ENCODE results near the gene LACRT.
"Not testable (repeated sequence)": the region's sequence is repeated elsewhere in the genome, so short reads cannot be mapped to it uniquely, and the experiment has no call there.

The LACRT gene

DNA sequence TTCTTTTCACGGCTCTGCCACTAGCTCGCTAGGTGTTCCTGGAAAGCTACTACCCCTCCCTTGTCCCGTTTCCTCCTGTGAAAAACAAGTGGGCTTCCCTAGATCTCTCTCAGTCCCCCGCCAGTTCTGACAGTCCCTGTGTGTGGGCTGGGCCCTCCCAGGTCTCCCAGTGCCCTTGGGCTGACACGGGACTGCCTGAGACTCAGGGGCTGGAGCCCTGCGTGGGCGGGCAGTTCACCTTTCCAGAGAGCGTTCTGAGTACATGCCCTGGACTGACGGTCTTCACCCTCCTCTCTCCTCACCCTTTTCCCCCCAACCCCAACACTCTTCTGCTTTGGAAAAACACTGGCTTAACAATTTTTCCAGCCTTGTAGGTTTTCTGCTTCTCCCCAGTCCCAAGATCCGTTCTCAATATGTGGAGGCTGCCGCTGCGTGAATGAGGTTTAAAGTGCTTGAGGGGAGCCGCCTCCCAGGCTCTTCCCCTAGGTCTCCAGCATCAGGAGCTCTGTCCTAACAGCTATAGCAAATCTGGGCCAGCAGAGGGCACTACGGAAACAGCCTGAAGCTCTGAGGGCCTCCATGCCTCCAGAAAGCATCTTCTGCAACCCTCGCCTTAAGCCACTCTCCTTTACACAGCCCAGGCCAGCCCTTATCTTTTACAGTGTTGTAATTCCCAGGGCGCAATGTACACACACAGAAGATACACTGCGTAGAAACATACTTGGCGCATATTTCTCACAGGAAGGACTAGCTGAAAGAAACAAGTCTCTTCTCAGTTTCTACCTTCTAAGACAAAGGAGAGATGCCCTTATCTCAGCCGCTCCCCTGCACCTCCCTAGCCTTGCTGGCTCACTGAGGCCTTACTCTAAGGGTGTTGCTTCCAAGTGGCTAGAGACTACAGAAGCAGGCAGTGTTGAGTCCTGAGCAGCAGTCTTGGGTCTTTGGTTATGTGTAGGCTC, 23.9 kb upstream of the LACRT start:
- no peak overlapping the region for H3K4me3 ChIP-seq (ENCODE audit: low read length)
- no peaks in the 10 kb centered on the region for H3K36me3 ChIP-seq (ENCODE audit: control insufficient read depth, insufficient read depth, low read length, severe bottlenecking)
- H3K9ac ChIP-seq (ENCODE audit: low read length) = no peak overlapping the region
- DNase-seq (ENCODE audit: low read depth) = peak; percentile 2
- no peaks in the 10 kb centered on the region for H3K4me1 ChIP-seq (ENCODE audit: control insufficient read depth, insufficient read depth, low read length)
- H3K9me3 ChIP-seq (ENCODE audit: control insufficient read depth, low read length) = no peaks in the 10 kb centered on the region
- peaks cover 47% of the 10 kb centered on the region for H3K27me3 ChIP-seq (replicated peaks; ENCODE audit: control insufficient read depth, insufficient read depth, low read length)

DNA sequence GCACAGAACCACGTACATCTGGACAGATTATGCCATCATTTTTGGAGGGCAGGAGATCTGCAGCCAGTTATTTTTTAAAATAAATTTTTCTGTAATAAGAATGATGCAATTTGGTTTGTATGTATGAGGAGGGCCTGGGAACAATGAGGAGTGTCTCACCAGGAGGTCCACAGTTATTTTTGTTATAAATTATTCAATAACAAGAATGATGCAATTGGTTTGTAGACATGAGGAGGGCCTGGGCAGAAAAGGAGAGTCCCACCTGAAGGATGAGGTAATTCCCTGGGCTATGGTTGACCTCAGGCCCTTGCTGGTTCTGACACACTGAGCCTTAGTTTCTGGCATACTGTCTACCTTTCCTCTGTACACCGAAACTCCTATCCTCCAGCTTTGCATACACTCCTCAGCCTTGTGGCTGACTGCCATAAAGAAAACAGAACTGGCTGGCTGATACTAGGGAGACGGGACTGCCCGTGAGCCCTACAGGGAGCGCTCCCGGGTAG, 22.5 kb upstream of the LACRT start:
- H3K4me1 ChIP-seq (ENCODE audit: control insufficient read depth, insufficient read depth, low read length) = no peaks in the 10 kb centered on the region
- no peaks in the 10 kb centered on the region for H3K36me3 ChIP-seq (ENCODE audit: control insufficient read depth, insufficient read depth, low read length, severe bottlenecking)
- no peak for DNase-seq (ENCODE audit: low read depth)
- peaks cover 61% of the 10 kb centered on the region for H3K27me3 ChIP-seq (replicated peaks; ENCODE audit: control insufficient read depth, insufficient read depth, low read length)
- no peaks in the 10 kb centered on the region for H3K9me3 ChIP-seq (ENCODE audit: control insufficient read depth, low read length)
- H3K9ac ChIP-seq (ENCODE audit: low read length) = no peak overlapping the region
- H3K4me3 ChIP-seq (ENCODE audit: low read length) = no peak overlapping the region

DNA sequence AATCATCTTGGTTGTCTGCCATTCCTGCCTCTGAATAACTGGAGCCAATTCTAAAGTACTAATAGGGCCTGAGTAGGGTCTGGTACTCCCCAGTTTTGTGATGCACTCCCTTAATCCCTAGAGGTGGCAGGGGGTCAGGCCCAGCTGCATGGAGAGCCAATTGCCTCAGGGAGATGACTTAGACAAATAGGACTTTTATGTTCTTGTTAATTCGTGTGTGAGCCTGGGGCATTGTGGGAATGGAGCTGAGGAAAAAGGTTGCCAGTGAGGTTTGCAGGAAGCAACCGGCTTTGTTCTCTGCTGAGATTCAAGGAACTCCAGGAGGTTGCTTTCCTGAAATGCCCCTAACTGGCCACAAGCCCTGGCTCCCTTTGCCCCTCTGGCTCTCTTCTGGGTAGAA, 20.2 kb upstream of the LACRT start:
- peaks cover 63% of the 10 kb centered on the region for H3K27me3 ChIP-seq (replicated peaks; ENCODE audit: control insufficient read depth, insufficient read depth, low read length)
- no peaks in the 10 kb centered on the region for H3K9me3 ChIP-seq (ENCODE audit: control insufficient read depth, low read length)
- H3K36me3 ChIP-seq (ENCODE audit: control insufficient read depth, insufficient read depth, low read length, severe bottlenecking) = no peaks in the 10 kb centered on the region
- H3K4me3 ChIP-seq (ENCODE audit: low read length) = no peak overlapping the region
- no peak for DNase-seq (ENCODE audit: low read depth)
- H3K4me1 ChIP-seq (ENCODE audit: control insufficient read depth, insufficient read depth, low read length) = no peaks in the 10 kb centered on the region
- no peak overlapping the region for H3K9ac ChIP-seq (ENCODE audit: low read length)

DNA sequence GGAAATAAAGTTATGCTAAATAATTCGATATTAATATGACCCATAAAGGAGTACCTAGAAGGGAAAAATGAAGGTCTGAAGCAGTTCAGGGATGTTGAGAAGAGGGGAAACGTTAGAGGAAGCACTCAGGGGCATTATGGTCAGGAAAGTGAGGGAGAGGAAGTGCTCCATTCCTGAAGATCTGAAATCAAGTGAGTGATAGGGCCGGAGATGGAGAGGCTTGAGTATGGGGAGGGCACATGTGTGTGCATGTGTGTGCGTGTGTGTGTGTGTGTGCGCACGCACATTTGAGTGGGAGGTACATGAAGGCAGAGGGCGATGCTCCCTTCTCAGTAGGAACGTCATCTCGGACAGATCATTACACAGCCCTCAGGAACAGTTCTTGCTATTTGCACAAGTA, 18.3 kb upstream of the LACRT start:
- DNase-seq (ENCODE audit: low read depth) = no peak
- no peaks in the 10 kb centered on the region for H3K36me3 ChIP-seq (ENCODE audit: control insufficient read depth, insufficient read depth, low read length, severe bottlenecking)
- H3K4me3 ChIP-seq (ENCODE audit: low read length) = no peak overlapping the region
- no peaks in the 10 kb centered on the region for H3K9me3 ChIP-seq (ENCODE audit: control insufficient read depth, low read length)
- H3K27me3 ChIP-seq (replicated peaks; ENCODE audit: control insufficient read depth, insufficient read depth, low read length) = peaks cover 63% of the 10 kb centered on the region
- no peaks in the 10 kb centered on the region for H3K4me1 ChIP-seq (ENCODE audit: control insufficient read depth, insufficient read depth, low read length)
- H3K9ac ChIP-seq (ENCODE audit: low read length) = no peak overlapping the region

DNA sequence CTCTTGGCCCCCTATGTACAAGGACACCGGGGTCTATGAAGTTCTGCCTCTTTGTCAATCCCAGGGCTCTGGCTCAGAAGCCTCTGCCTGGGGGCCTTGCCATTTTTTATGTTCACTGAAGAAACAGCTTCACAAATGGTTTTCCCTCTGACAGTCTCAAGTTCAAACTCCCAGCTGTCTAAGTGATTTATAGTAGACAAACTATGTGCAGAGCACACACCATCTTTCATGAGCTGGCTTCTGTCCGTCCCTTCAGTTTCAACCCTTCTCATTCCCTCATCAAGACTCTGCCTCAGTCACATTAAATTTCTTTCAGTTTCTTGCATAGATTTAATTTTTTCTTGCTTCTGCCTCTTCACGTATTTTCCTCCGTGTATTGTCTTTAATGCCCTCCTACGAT, 16.2 kb upstream of the LACRT start:
- no peak for DNase-seq (ENCODE audit: low read depth)

DNA sequence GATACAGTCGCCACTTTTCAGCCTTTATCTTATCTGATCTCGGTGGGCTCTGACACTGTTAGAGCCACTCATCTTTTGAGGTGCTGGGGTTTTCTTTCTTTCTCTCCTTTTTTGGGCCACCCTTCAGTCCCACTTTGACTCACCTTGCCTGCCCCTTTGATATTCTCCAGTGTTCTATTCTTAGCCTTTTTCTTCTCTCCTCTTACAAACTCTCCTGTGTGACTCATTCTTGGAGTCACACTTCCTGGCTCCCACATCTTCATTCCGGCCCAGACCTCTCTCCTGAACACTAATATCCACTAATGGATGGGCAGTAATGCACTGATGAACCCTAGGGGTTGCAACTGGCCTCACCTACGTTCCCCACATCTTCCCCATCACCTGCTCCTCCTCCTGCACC, 15.7 kb upstream of the LACRT start:
- no peaks in the 10 kb centered on the region for H3K9me3 ChIP-seq (ENCODE audit: control insufficient read depth, low read length)
- no peak overlapping the region for H3K4me3 ChIP-seq (ENCODE audit: low read length)
- no peak overlapping the region for H3K9ac ChIP-seq (ENCODE audit: low read length)
- no peaks in the 10 kb centered on the region for H3K4me1 ChIP-seq (ENCODE audit: control insufficient read depth, insufficient read depth, low read length)
- H3K27me3 ChIP-seq (replicated peaks; ENCODE audit: control insufficient read depth, insufficient read depth, low read length) = peaks cover 56% of the 10 kb centered on the region
- DNase-seq (ENCODE audit: low read depth) = no peak
- no peaks in the 10 kb centered on the region for H3K36me3 ChIP-seq (ENCODE audit: control insufficient read depth, insufficient read depth, low read length, severe bottlenecking)

More for the DNA sequence above, 16.2 kb upstream of the LACRT start:
- Histone ChIP-seq H3K9ac (ENCODE audit: low read length) (no peak overlapping the region), H3K4me3 (ENCODE audit: low read length) (no peak overlapping the region), H3K9me3 (ENCODE audit: control insufficient read depth, low read length) (no peaks in the 10 kb centered on the region), H3K36me3 (ENCODE audit: control insufficient read depth, insufficient read depth, low read length, severe bottlenecking) (no peaks in the 10 kb centered on the region), H3K4me1 (ENCODE audit: control insufficient read depth, insufficient read depth, low read length) (no peaks in the 10 kb centered on the region), H3K27me3 (replicated peaks; ENCODE audit: control insufficient read depth, insufficient read depth, low read length) (peaks cover 55% of the 10 kb centered on the region)

DNA sequence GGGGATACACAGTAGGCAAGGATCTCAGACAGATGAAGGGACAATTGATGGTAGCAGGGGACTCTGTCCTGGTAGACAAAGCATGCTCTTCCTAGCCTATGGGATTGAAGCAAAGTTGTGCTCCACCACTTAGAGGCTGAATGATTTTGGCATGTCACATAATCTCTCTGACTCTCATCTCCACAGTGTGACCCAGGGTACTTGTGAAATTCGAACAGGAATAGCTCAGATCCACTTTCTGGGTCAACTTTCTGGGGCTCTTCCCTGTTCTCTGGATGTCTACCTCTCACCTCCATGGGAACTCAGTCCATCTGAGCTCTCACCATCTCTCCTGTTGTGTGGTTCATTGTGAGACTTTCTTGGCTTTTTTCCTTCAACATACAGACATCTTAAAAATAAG, 15.1 kb upstream of the LACRT start:
- DNase-seq (ENCODE audit: low read depth) = no peak
- H3K36me3 ChIP-seq (ENCODE audit: control insufficient read depth, insufficient read depth, low read length, severe bottlenecking) = no peaks in the 10 kb centered on the region
- no peak overlapping the region for H3K9ac ChIP-seq (ENCODE audit: low read length)
- H3K27me3 ChIP-seq (replicated peaks; ENCODE audit: control insufficient read depth, insufficient read depth, low read length) = peaks cover 54% of the 10 kb centered on the region
- no peaks in the 10 kb centered on the region for H3K4me1 ChIP-seq (ENCODE audit: control insufficient read depth, insufficient read depth, low read length)
- H3K9me3 ChIP-seq (ENCODE audit: control insufficient read depth, low read length) = no peaks in the 10 kb centered on the region
- no peak overlapping the region for H3K4me3 ChIP-seq (ENCODE audit: low read length)

DNA sequence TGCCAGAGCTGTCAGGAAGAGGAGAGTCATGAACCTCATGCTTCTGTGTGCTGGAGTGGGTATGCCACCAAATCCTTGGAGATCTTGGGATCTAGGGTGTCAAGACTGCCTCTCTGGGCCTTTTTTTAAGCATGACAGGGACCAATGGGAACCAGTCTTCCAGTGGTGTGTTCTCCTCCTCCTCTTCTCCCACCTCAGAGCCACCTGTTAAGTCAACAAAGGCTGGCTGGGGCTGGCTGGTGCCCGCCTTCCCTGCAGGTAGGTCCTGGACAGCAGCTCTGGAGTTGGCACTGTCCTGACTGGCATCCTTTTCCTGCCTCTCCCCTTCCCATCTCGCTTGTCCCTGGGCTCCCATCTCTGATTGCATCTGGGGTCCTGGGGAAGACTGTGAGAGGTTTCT, 13.6 kb upstream of the LACRT start, which contains the start of gene DCD:
DCD (minus strand) TSS at position 101 of the 400 bp plus-strand sequence; CDS start at position 39, 62 bp downstream.
- H3K36me3 ChIP-seq (ENCODE audit: control insufficient read depth, insufficient read depth, low read length, severe bottlenecking) = no peaks in the 10 kb centered on the region
- no peak within 1 kb of the TSS for H3K4me3 ChIP-seq (ENCODE audit: low read length)
- no peaks in the 10 kb centered on the region for H3K9me3 ChIP-seq (ENCODE audit: control insufficient read depth, low read length)
- peaks cover 54% of the 10 kb centered on the region for H3K27me3 ChIP-seq (replicated peaks; ENCODE audit: control insufficient read depth, insufficient read depth, low read length)
- H3K9ac ChIP-seq (ENCODE audit: low read length) = no peak within 1 kb of the TSS
- DNase-seq (ENCODE audit: low read depth) = no peak
- no peaks in the 10 kb centered on the region for H3K4me1 ChIP-seq (ENCODE audit: control insufficient read depth, insufficient read depth, low read length)

DNA sequence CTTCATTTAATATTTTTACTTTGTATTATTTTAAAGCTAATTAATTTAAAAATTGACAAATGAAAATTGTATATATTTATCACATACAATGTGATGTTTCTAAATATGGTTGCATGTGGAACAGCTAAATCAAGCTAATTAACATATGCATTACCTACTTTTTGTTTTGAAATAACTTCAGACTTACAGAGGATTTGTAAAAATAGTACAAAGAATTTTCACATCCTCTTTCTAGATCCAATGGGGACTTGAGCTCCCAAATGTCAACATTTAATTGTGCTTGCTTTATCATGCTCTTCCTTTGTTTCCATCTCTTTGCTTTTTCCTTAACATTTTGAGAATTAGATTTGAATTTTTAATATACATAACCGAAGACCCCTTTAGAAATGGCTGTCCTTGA, 6.9 kb upstream of the LACRT start:
- H3K9ac ChIP-seq (ENCODE audit: low read length) = no peak overlapping the region

DNA sequence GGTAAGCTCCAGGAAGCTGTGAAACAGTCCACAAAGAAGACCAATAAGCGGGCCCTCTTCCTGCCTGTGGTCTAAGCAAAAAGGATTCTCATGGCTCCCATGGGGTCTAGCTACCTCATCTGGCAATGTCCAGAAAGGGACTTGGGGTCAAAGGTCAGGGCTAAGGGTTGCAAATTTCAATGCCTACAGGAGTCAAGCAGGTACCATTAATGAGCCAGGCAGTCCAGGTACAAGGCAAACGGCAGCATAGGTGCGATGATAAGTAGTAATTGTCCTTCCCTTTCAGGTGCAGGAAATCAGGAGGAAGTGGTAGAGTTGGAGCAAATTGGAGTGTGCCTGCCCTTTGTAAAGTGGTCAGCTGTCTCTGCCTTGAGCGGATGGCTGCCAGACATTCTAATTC, 6.4 kb upstream of the LACRT start:
- no peak for DNase-seq (ENCODE audit: low read depth)
- Histone ChIP-seq H3K9me3 (ENCODE audit: control insufficient read depth, low read length) (peaks cover 3% of the 10 kb centered on the region), H3K4me1 (ENCODE audit: control insufficient read depth, insufficient read depth, low read length) (no peaks in the 10 kb centered on the region), H3K36me3 (ENCODE audit: control insufficient read depth, insufficient read depth, low read length, severe bottlenecking) (no peaks in the 10 kb centered on the region), H3K27me3 (replicated peaks; ENCODE audit: control insufficient read depth, insufficient read depth, low read length) (peaks cover 34% of the 10 kb centered on the region), H3K9ac (ENCODE audit: low read length) (no peak overlapping the region), H3K4me3 (ENCODE audit: low read length) (no peak overlapping the region)

More for the DNA sequence above, 6.9 kb upstream of the LACRT start:
- DNase-seq (ENCODE audit: low read depth) = no peak
- peaks cover 34% of the 10 kb centered on the region for H3K27me3 ChIP-seq (replicated peaks; ENCODE audit: control insufficient read depth, insufficient read depth, low read length)
- no peaks in the 10 kb centered on the region for H3K4me1 ChIP-seq (ENCODE audit: control insufficient read depth, insufficient read depth, low read length)
- H3K4me3 ChIP-seq (ENCODE audit: low read length) = no peak overlapping the region
- H3K9me3 ChIP-seq (ENCODE audit: control insufficient read depth, low read length) = peaks cover 3% of the 10 kb centered on the region
- no peaks in the 10 kb centered on the region for H3K36me3 ChIP-seq (ENCODE audit: control insufficient read depth, insufficient read depth, low read length, severe bottlenecking)

DNA sequence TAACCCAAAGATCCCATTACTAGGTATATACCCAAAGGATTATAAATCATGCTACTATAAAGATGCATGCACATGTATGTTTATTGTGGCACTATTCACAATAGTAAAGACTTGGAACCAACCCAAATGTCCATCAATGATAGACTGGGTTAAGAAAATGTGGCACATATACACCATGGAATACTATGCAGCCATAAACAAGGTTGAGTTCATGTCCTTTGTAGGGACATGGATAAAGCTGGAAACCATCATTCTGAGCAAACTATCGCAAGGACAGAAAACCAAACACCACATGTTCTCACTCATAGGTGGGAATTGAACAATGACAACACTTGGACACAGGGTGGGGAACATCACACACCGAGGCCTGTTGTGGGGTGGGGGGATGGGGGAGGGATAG, 4.4 kb upstream of the LACRT start:
- peaks cover 21% of the 10 kb centered on the region for H3K27me3 ChIP-seq (replicated peaks; ENCODE audit: control insufficient read depth, insufficient read depth, low read length)
- H3K9me3 ChIP-seq (ENCODE audit: control insufficient read depth, low read length); H3K4me3 ChIP-seq (ENCODE audit: low read length); H3K4me1 ChIP-seq (ENCODE audit: control insufficient read depth, insufficient read depth, low read length); DNase-seq (ENCODE audit: low read depth); H3K9ac ChIP-seq (ENCODE audit: low read length); H3K36me3 ChIP-seq (ENCODE audit: control insufficient read depth, insufficient read depth, low read length, severe bottlenecking): not testable (repeated sequence)

All from adipocyte (in vitro differentiated cells).